Immature natural killer cell (primary cell): ENCODE data around the gene PDE11A. TPM values are rescaled to one million over a fixed set of nuclear protein-coding genes. Genes with fewer than 3 reads are reported as not detected.

Experiments used
- DNase-seq, 3 donors: peaks; one replicate each; pipeline ENCODE4 v3.0.0; 2022; ENCODE audit warnings: mixed read lengths in 1 of 3
- H3K27ac Mint-ChIP-seq, 6 donors: one replicate each; pipeline ENCODE4 v1.8.0; 2020; ENCODE audit warnings: mixed read lengths in 6 of 6, mild to moderate bottlenecking in 5 of 6, inconsistent platforms in 4 of 6, moderate library complexity in 3 of 6
- H3K27me3 Mint-ChIP-seq, 3 donors: one replicate each; pipeline ENCODE4 v1.8.0; 2020 to 2021; ENCODE audit warnings: low read depth in 3 of 3, mild to moderate bottlenecking in 3 of 3, mixed read lengths in 3 of 3, moderate library complexity in 3 of 3, inconsistent platforms in 1 of 3
- H3K36me3 Mint-ChIP-seq, 3 donors: one replicate each; pipeline ENCODE4 v1.8.0; 2020; ENCODE audit warnings: mixed read lengths in 3 of 3, inconsistent platforms in 2 of 3, mild to moderate bottlenecking in 2 of 3
- H3K4me1 Mint-ChIP-seq, 2 donors: one replicate each; pipeline ENCODE4 v1.8.0; 2020; ENCODE audit warnings: inconsistent platforms in 2 of 2, mild to moderate bottlenecking in 2 of 2, mixed read lengths in 2 of 2, moderate library complexity in 1 of 2
- H3K4me3 Mint-ChIP-seq, 5 donors: one replicate each; pipeline ENCODE4 v1.8.0; 2020; ENCODE audit warnings: mild to moderate bottlenecking in 5 of 5, mixed read lengths in 5 of 5, inconsistent platforms in 3 of 5, moderate library complexity in 3 of 5
- H3K9me3 Mint-ChIP-seq, 6 donors: one replicate each; pipeline ENCODE4 v1.8.0; 2020; ENCODE audit warnings: mild to moderate bottlenecking in 6 of 6, mixed read lengths in 6 of 6, inconsistent platforms in 4 of 6, moderate library complexity in 3 of 6
- polyA plus RNA-seq, 3 donors: library from polyadenylated mRNA; unstranded; fragments of 300-500 nt; fragmentation: Illumina TruSeq; gene quantifications; one replicate each; pipeline ENCODE4 v1.2.3, GENCODE V29; 2021

Gene PDE11A
- not detected for polyA plus RNA-seq

GRCh38 chr2:178072383-178073301 is at the start of gene PDE11A:
TSS of gene PDE11A (minus strand) at chr2:178072777. CDS start at chr2:178072437, 340 bp downstream.
- peaks cover 9 to 16% (median 15%) of the 10 kb centered on the region in 3 donors for H3K27me3 Mint-ChIP-seq
- peaks cover 0 to 5% of the 10 kb centered on the region in 2 donors for H3K4me1 Mint-ChIP-seq
- no peak within 1 kb of the TSS for H3K4me3 Mint-ChIP-seq
- H3K9me3 Mint-ChIP-seq, result no peaks in the 10 kb centered on the region
- DNase-seq, result no peak
- H3K36me3 Mint-ChIP-seq, result no peaks in the 10 kb centered on the region
- H3K27ac Mint-ChIP-seq, result no peak within 1 kb of the TSS

GRCh38 chr2:178119179-178119922 is 46.8 kb upstream of the PDE11A start:
- H3K4me3 Mint-ChIP-seq, result no peak overlapping the region
- H3K36me3 Mint-ChIP-seq, result peaks cover 10 to 46% (median 14%) of the 10 kb centered on the region in 3 donors
- H3K27ac Mint-ChIP-seq, result no peak overlapping the region
- H3K27me3 Mint-ChIP-seq, result no peaks in the 10 kb centered on the region
- no peaks in the 10 kb centered on the region for H3K9me3 Mint-ChIP-seq
- peaks cover 7 to 8% of the 10 kb centered on the region in 2 donors for H3K4me1 Mint-ChIP-seq
- DNase-seq, result no peak

- no peaks in the 10 kb centered on the region for H3K9me3 Mint-ChIP-seq
- H3K36me3 Mint-ChIP-seq, result peaks cover 9 to 39% (median 10%) of the 10 kb centered on the region in 3 donors
- H3K4me1 Mint-ChIP-seq, result peaks cover 18 to 24% of the 10 kb centered on the region in 2 donors
- no peak overlapping the region for H3K4me3 Mint-ChIP-seq
- no peak for DNase-seq
- no peaks in the 10 kb centered on the region for H3K27me3 Mint-ChIP-seq
- no peak overlapping the region for H3K27ac Mint-ChIP-seq
Measured at GRCh38 chr2:178117725-178118124, 45.1 kb upstream of the PDE11A start.

- Mint-ChIP-seq H3K36me3 (peaks cover 4 to 20% (median 5%) of the 10 kb centered on the region in 3 donors), H3K4me1 (peaks cover 27 to 35% of the 10 kb centered on the region in 2 donors), H3K4me3 (no peak overlapping the region), H3K27me3 (peaks cover 0 to 4% (median 0%) of the 10 kb centered on the region in 3 donors), H3K27ac (peak overlapping the region in 2 of 6 donors; percentile 53 to 64), H3K9me3 (no peaks in the 10 kb centered on the region)
- DNase-seq, result no peak
Measured at GRCh38 chr2:178115271-178115670, 42.7 kb upstream of the PDE11A start.

GRCh38 chr2:178114462-178114861 is 41.9 kb upstream of the PDE11A start:
- Mint-ChIP-seq H3K36me3 (peaks cover 4 to 14% (median 5%) of the 10 kb centered on the region in 3 donors), H3K27me3 (peaks cover 0 to 4% (median 0%) of the 10 kb centered on the region in 3 donors), H3K4me3 (peak overlapping the region in 4 of 5 donors; percentile 27 to 39 (median 33)), H3K9me3 (no peaks in the 10 kb centered on the region), H3K4me1 (peaks cover 27 to 35% of the 10 kb centered on the region in 2 donors), H3K27ac (peak overlapping the region; percentile 20 to 79 (median 37))
- no peak for DNase-seq

GRCh38 chr2:178112202-178113152 is 39.9 kb upstream of the PDE11A start, which contains the start of gene RBM45:
TSS of gene RBM45 (plus strand) at chr2:178112437. CDS start at chr2:178112547, 110 bp downstream.
- Mint-ChIP-seq H3K4me3 (peak within 1 kb of the TSS; percentile 90 to 96 (median 92)), H3K9me3 (no peaks in the 10 kb centered on the region), H3K27me3 (peaks cover 0 to 4% (median 2%) of the 10 kb centered on the region in 3 donors), H3K27ac (peak within 1 kb of the TSS; percentile 87 to 96 (median 93)), H3K4me1 (peaks cover 27 to 35% of the 10 kb centered on the region in 2 donors), H3K36me3 (peaks cover 0 to 4% (median 0%) of the 10 kb centered on the region in 3 donors)
- peak; percentile 86 to 89 (median 87) for DNase-seq

- Mint-ChIP-seq H3K27ac (peak overlapping the region in 5 of 6 donors; percentile 73 to 94 (median 87)), H3K36me3 (peaks cover 0 to 4% (median 0%) of the 10 kb centered on the region in 3 donors), H3K27me3 (peaks cover 2 to 5% (median 4%) of the 10 kb centered on the region in 3 donors), H3K9me3 (no peaks in the 10 kb centered on the region), H3K4me1 (peaks cover 27 to 35% of the 10 kb centered on the region in 2 donors), H3K4me3 (peak overlapping the region in 4 of 5 donors; percentile 92 to 96 (median 94))
- no peak for DNase-seq
Measured at GRCh38 chr2:178111743-178112142, 39.2 kb upstream of the PDE11A start.

GRCh38 chr2:178110681-178111080 is 38.1 kb upstream of the PDE11A start:
- no peaks in the 10 kb centered on the region for H3K9me3 Mint-ChIP-seq
- H3K4me3 Mint-ChIP-seq, result no peak overlapping the region
- H3K4me1 Mint-ChIP-seq, result peaks cover 27 to 35% of the 10 kb centered on the region in 2 donors
- DNase-seq, result no peak
- H3K27me3 Mint-ChIP-seq, result peaks cover 2 to 5% (median 4%) of the 10 kb centered on the region in 3 donors
- no peak overlapping the region for H3K27ac Mint-ChIP-seq
- peaks cover 0 to 4% (median 0%) of the 10 kb centered on the region in 3 donors for H3K36me3 Mint-ChIP-seq

GRCh38 chr2:178109813-178110212 is 37.2 kb upstream of the PDE11A start:
- peak; percentile 12 to 36 (median 32) for DNase-seq

GRCh38 chr2:178108176-178108575 is 35.6 kb upstream of the PDE11A start:
- H3K4me1 Mint-ChIP-seq, result peaks cover 14 to 16% of the 10 kb centered on the region in 2 donors
- no peaks in the 10 kb centered on the region for H3K9me3 Mint-ChIP-seq
- no peaks in the 10 kb centered on the region for H3K36me3 Mint-ChIP-seq
- peaks cover 2 to 8% (median 5%) of the 10 kb centered on the region in 3 donors for H3K27me3 Mint-ChIP-seq
- H3K4me3 Mint-ChIP-seq, result no peak overlapping the region
- H3K27ac Mint-ChIP-seq, result no peak overlapping the region
- no peak for DNase-seq

More at GRCh38 chr2:178109813-178110212, 37.2 kb upstream of the PDE11A start:
- Mint-ChIP-seq H3K36me3 (no peaks in the 10 kb centered on the region), H3K9me3 (no peaks in the 10 kb centered on the region), H3K4me1 (peaks cover 25 to 30% of the 10 kb centered on the region in 2 donors), H3K27me3 (peaks cover 2 to 6% (median 5%) of the 10 kb centered on the region in 3 donors), H3K4me3 (no peak overlapping the region), H3K27ac (no peak overlapping the region)

- H3K4me3 Mint-ChIP-seq, result no peak overlapping the region
- DNase-seq, result no peak
- no peaks in the 10 kb centered on the region for H3K9me3 Mint-ChIP-seq
- H3K27ac Mint-ChIP-seq, result no peak overlapping the region
- no peaks in the 10 kb centered on the region for H3K4me1 Mint-ChIP-seq
- H3K36me3 Mint-ChIP-seq, result no peaks in the 10 kb centered on the region
- H3K27me3 Mint-ChIP-seq, result peaks cover 2 to 5% (median 4%) of the 10 kb centered on the region in 3 donors
Measured at GRCh38 chr2:178106053-178106452, 33.5 kb upstream of the PDE11A start.

- Mint-ChIP-seq H3K36me3 (no peaks in the 10 kb centered on the region), H3K9me3 (no peaks in the 10 kb centered on the region), H3K27ac (no peak overlapping the region), H3K27me3 (peaks cover 2 to 5% (median 4%) of the 10 kb centered on the region in 3 donors), H3K4me3 (no peak overlapping the region), H3K4me1 (no peaks in the 10 kb centered on the region)
- no peak for DNase-seq
Measured at GRCh38 chr2:178105566-178105965, 33.0 kb upstream of the PDE11A start.
